ENCODE results near the gene MAGEA4. TPM values are rescaled to one million over a fixed set of nuclear protein-coding genes. Genes with fewer than 3 reads are reported as not detected.

MAGEA4 gene
- total RNA-seq, 2 experiments from 2014 or later, result not detected

DNA sequence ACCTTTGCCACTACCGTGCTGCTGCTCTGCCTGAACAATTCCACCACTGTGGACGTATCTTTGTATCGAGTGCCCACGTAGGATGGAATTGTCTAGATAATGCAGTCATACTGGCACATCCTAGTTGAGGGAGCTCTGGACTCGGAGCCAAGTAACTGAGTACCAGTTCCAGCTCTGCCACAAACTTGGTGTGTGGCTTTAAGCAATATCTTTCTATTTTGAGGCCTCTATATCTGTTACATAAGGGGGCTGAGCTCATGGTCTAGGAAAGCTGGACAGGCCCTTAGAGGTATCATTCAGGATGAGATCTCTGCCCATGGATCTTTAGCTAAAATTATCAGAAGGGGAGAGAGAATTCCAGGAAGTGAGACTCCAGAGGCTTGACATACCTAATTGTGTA is 49.3 kb downstream of the MAGEA4 start:
- H3K36me3 Mint-ChIP-seq (ENCODE audit: low read depth), result no peaks in the 10 kb centered on the region
- H3K27me3 Mint-ChIP-seq, result no peaks in the 10 kb centered on the region
- peaks cover 2% of the 10 kb centered on the region for H3K9me3 Mint-ChIP-seq
- POLR2A ChIA-PET, result no interaction called here
- no peaks in the 10 kb centered on the region for H3K4me1 Mint-ChIP-seq
- no peak for DNase-seq
- H3K4me3 Mint-ChIP-seq, result no peak overlapping the region
- CTCF ChIA-PET, result no interaction called here
- H3K27ac Mint-ChIP-seq, result no peak overlapping the region

DNA sequence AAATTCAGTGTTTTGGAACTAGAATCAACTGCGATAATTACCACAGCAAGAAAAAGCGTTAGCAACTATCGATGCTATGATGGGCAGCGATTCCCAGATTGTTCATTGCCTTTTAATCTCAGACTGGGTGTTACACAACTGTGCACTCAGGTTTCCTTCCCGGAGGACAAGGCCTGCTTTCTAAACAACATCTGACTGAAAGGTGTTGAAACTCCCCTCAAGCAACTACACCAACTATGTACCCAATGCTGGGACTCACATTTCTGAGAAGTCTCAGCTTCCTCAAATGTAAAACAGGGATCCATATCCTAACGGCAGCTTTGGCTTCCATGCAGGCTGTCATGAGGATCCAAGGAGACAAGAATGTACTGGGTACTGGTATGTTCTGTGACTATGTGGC is 53.5 kb downstream of the MAGEA4 start:
- H3K27ac Mint-ChIP-seq, result no peak overlapping the region
- no peaks in the 10 kb centered on the region for H3K36me3 Mint-ChIP-seq (ENCODE audit: low read depth)
- ChIA-PET CTCF (no interaction called here), POLR2A (no interaction called here)
- H3K27me3 Mint-ChIP-seq, result no peaks in the 10 kb centered on the region
- DNase-seq, result no peak
- H3K4me3 Mint-ChIP-seq, result no peak overlapping the region
- H3K9me3 Mint-ChIP-seq, result peaks cover 2% of the 10 kb centered on the region
- no peaks in the 10 kb centered on the region for H3K4me1 Mint-ChIP-seq

DNA sequence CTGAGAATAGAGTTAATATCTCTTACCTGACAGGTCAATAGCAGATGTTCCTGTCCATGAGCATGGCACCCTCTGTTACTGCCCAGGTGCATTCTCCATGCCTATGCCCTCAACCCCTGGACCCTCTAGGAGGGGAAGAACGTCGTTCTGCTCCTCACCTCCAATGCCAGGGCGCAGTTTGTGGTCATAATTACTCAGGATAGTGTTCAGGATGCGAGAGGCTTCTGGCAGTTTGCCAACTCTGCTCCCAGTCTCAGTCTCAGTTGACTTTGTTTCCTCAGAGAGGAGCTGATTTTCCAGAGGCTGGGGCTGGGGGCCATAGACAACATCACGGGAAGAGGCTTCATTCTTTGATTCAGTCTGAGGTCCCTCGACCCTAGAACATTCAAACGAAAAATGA is 57.3 kb downstream of the MAGEA4 start:
- ChIA-PET CTCF (no interaction called here), POLR2A (no interaction called here)
- Mint-ChIP-seq H3K36me3 (ENCODE audit: low read depth) (no peaks in the 10 kb centered on the region), H3K4me1 (no peaks in the 10 kb centered on the region), H3K9me3 (no peaks in the 10 kb centered on the region), H3K4me3 (no peak overlapping the region), H3K27me3 (peaks cover 10% of the 10 kb centered on the region), H3K27ac (no peak overlapping the region)
- DNase-seq, result no peak

DNA sequence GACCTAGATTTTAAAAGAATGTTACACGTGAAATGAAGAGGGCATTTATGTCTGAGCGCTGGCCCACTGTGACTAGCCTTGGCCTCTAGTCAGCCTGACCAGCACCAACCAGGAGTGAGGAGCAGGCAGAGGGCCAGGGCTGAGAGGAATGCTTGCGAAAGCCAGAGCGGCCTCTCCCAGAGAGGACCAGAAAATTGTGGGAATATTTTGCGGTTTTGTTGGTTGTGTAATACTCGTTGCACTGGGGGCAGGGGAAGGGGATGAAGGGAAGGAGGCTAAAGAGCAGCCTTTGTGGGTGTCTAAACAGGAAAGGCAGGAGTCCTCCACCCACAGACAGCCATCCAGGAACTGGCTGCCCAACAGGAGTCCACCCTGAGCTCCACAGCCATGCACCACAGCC is 58.0 kb downstream of the MAGEA4 start:
- H3K9me3 Mint-ChIP-seq, result no peaks in the 10 kb centered on the region
- ChIA-PET CTCF (no interaction called here), POLR2A (no interaction called here)
- no peak overlapping the region for H3K27ac Mint-ChIP-seq
- no peak for DNase-seq
- peaks cover 16% of the 10 kb centered on the region for H3K27me3 Mint-ChIP-seq
- no peaks in the 10 kb centered on the region for H3K4me1 Mint-ChIP-seq
- no peaks in the 10 kb centered on the region for H3K36me3 Mint-ChIP-seq (ENCODE audit: low read depth)
- H3K4me3 Mint-ChIP-seq, result no peak overlapping the region

DNA sequence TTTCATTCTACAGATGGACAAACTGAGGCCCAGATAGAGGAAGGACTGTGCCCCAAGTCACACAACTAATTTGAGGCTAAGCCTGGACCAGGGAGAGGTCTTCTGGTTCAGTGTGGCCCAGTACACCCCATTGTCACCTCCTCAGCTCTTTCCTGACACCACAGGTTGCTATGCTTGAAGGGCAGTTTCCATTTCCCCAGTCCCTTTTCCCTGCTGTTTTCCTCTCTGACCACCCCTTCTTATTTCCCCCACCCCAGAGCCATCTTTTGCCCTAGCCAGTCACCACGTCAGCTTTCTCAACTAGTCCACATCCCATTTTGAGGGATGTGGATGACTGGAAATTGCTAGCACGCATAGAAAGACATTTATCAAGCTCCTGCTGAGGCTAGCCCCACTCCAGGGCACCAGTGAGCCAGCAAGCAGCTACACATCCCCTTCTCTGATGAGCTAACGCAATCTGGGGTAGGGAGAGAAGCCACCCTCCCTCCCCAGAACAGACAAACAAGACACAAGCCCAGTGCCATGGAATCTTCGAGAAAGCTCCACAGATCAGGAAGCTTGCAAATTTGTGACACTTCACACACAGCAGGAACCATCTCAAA is 60.5 kb downstream of the MAGEA4 start:
- Mint-ChIP-seq H3K4me3 (no peak overlapping the region), H3K4me1 (no peaks in the 10 kb centered on the region), H3K27ac (no peak overlapping the region), H3K27me3 (peaks cover 18% of the 10 kb centered on the region), H3K9me3 (no peaks in the 10 kb centered on the region), H3K36me3 (ENCODE audit: low read depth) (no peaks in the 10 kb centered on the region)
- DNase-seq, result no peak
- CTCF ChIA-PET, result no interaction called here
- POLR2A ChIA-PET, result no interaction called here

DNA sequence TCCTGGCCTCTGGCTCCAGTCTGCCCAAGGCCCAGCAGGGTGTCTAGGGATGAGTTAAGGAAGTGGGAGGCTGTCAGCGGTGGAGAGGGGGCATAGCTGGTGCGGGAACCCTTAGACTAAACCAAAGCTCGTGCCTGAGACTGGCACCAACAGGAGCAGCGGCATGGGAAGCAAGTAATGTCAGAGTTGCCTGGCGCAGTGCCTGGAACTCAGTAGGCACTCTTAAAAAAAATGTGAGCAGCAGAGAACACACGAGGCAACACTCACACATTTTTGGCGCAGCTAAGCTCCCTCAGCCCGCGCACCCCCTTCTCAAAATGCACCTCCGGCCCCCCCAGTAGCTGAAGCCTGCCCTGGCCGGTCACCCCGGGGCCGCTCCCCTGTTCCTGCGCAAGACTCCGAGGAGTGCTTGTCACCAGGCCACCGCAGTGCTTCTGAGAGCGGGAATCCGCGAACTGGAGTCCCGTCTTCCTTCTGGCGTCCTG is 61.2 kb downstream of the MAGEA4 start:
- no peaks in the 10 kb centered on the region for H3K9me3 Mint-ChIP-seq
- H3K27ac Mint-ChIP-seq, result no peak overlapping the region
- H3K4me3 Mint-ChIP-seq, result no peak overlapping the region

More for the DNA sequence above, 61.2 kb downstream of the MAGEA4 start:
- Mint-ChIP-seq H3K27me3 (peaks cover 18% of the 10 kb centered on the region), H3K4me1 (no peaks in the 10 kb centered on the region), H3K36me3 (ENCODE audit: low read depth) (no peaks in the 10 kb centered on the region)
- ChIA-PET POLR2A (no interaction called here), CTCF (no interaction called here)
- DNase-seq, result no peak

Small RNAs within 50 kb of the gene (microRNA-seq; reads per million reads assigned to microRNA genes)
- gene MIR224 (ENCODE audit: borderline microRNAs expressed, borderline replicate concordance), result not detected
- gene MIR452 (ENCODE audit: borderline microRNAs expressed, borderline replicate concordance), result not detected

Other genes with a start within 250 kb of the MAGEA4 start
- gene PRRG3, start 217.4 kb upstream of the MAGEA4 start, total RNA-seq, result not detected
- gene FATE1, start 196.9 kb upstream of the MAGEA4 start, total RNA-seq, result not detected
- not detected for gene CNGA2, start 178.1 kb upstream of the MAGEA4 start, total RNA-seq
- not detected for gene GABRE, start 61.8 kb downstream of the MAGEA4 start, total RNA-seq
- gene MAGEA10, start 225.7 kb downstream of the MAGEA4 start, total RNA-seq, result not detected

All from activated CD4-positive, alpha-beta T cell treated with anti-CD3 and anti-CD28 coated beads, Interleukin-2, amount 10 ng/mL, durations not matched to agents 7 days and 5 days (primary cell).